SK-N-SH (cell line): ENCODE data around the gene LY6G5C.

Experiments
- JUND ChIP-seq: IDR thresholded peaks from 2 replicates; pipeline ENCODE4 v1.4.0; 2012
- NFIC ChIP-seq: IDR thresholded peaks from 2 replicates; pipeline ENCODE4 v1.4.0; 2012; ENCODE audit warnings: borderline replicate concordance
- RAD21 ChIP-seq: IDR thresholded peaks from 2 replicates; pipeline ENCODE4 v1.6.1; 2012; ENCODE audit warnings: mild to moderate bottlenecking, low read length
- RCOR1 ChIP-seq: fragments of 150-350 bp; IDR thresholded peaks from 2 replicates; pipeline ENCODE4 v1.6.1; 2017; ENCODE audit warnings: antibody characterized with exemption, low read length
- RXRA ChIP-seq: IDR thresholded peaks from 2 replicates; pipeline ENCODE4 v1.4.0; 2012; ENCODE audit warnings: low read depth, mild to moderate bottlenecking, borderline replicate concordance
- TF ChIP-seq, protein P1 (sequence below): fragments of 200-600 bp; sonication (generic); IDR thresholded peaks from 2 replicates; pipeline ENCODE4 v1.6.1; 2017; ENCODE audit warnings: antibody characterized with exemption, mild to moderate bottlenecking, moderate library complexity

- TF ChIP-seq JUND = no peak
- no peak for TF ChIP-seq NFIC
- TF ChIP-seq, protein P1, sequence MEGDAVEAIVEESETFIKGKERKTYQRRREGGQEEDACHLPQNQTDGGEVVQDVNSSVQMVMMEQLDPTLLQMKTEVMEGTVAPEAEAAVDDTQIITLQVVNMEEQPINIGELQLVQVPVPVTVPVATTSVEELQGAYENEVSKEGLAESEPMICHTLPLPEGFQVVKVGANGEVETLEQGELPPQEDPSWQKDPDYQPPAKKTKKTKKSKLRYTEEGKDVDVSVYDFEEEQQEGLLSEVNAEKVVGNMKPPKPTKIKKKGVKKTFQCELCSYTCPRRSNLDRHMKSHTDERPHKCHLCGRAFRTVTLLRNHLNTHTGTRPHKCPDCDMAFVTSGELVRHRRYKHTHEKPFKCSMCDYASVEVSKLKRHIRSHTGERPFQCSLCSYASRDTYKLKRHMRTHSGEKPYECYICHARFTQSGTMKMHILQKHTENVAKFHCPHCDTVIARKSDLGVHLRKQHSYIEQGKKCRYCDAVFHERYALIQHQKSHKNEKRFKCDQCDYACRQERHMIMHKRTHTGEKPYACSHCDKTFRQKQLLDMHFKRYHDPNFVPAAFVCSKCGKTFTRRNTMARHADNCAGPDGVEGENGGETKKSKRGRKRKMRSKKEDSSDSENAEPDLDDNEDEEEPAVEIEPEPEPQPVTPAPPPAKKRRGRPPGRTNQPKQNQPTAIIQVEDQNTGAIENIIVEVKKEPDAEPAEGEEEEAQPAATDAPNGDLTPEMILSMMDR = no peak
- TF ChIP-seq RCOR1 = no peak
- no peak for TF ChIP-seq RAD21
- TF ChIP-seq RXRA = no peak
These were observed 32.6 kb upstream of the LY6G5C start for GRCh38 chr6:31713465-31713864.
